PC-9 (cell line): ENCODE data around the gene PCDH11Y.
"Not testable (repeated sequence)": the region's sequence is repeated elsewhere in the genome, so short reads cannot be mapped to it uniquely, and the experiment has no call there.

ENCODE experiments used
- CTCF ChIP-seq: fragments of 200-600 bp; sonication (generic); conservative IDR thresholded peaks from 2 replicates; pipeline ENCODE4 v1.6.1; 2017; ENCODE audit warnings: mixed run types, antibody characterized with exemption, mild to moderate bottlenecking, moderate library complexity
- EZH2 ChIP-seq: fragments of 200-600 bp; sonication (generic); IDR thresholded peaks from 2 replicates; pipeline ENCODE4 v1.8.0; 2017; ENCODE audit warnings: antibody characterized with exemption, low read depth

- not testable (repeated sequence) for TF ChIP-seq CTCF, EZH2
Measured at GRCh38 chrY:5638589-5638988, 638.5 kb downstream of the PCDH11Y start.
